ENCODE measurements around the gene UQCRH.
"Not testable (repeated sequence)": the region's sequence is repeated elsewhere in the genome, so short reads cannot be mapped to it uniquely, and the experiment has no call there.

DNA sequence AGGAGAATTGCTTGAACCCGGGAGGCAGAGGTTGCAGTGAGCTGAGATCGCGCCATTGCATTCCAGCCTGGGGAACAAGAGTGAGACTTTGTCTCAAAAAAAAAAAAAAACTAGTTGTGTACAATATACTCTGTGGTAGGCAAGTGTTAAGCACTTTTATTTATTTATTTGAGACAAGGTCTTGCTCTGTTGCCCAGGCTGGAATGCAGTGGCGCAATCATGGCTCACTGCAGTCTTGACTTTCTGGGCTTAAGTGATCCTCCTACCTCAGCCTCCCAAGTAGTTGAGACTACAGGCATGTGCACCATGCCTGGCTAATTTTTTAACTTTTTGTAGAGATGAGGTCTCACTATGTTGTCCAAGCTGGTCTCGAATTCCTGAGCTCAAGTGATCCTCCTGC lies 52.4 kb downstream of the UQCRH start:
- TF ChIP-seq YY1 (IDR thresholded peaks at IDR 0.05; ENCODE audit: insufficient read depth, insufficient read length); ZNF274 (IDR thresholded peaks at IDR 0.05; ENCODE audit: low read depth, low read length): not testable (repeated sequence)

Data from NT2/D1 (cell line).